Adipocyte (in vitro differentiated cells): Measurements from ENCODE around the gene NDUFV2.

Experiments used
- DNase-seq: peaks from one replicate; pipeline ENCODE4 v3.0.0-alpha.2; 2015; ENCODE audit warnings: low read depth
- H3K27me3 ChIP-seq: replicated peaks from 2 replicates; pipeline ENCODE4 v1.7.0; 2013; ENCODE audit warnings: mild to moderate bottlenecking, low read length, moderate library complexity; ENCODE audit not compliant: control insufficient read depth, insufficient read depth
- H3K36me3 ChIP-seq: 2 replicates; pipeline ENCODE4 v1.7.0; 2013; ENCODE audit warnings: low read length, mild to moderate bottlenecking, moderate library complexity; ENCODE audit not compliant: control insufficient read depth, insufficient read depth, severe bottlenecking
- H3K4me1 ChIP-seq: 2 replicates; pipeline ENCODE4 v1.7.0; 2013; ENCODE audit warnings: mild to moderate bottlenecking, low read length, moderate library complexity; ENCODE audit not compliant: control insufficient read depth, insufficient read depth
- H3K4me3 ChIP-seq: 2 replicates; pipeline ENCODE4 v1.7.0; 2013; ENCODE audit warnings: mild to moderate bottlenecking, low read length, moderate library complexity
- H3K9ac ChIP-seq: 2 replicates; pipeline ENCODE4 v1.7.0; 2013; ENCODE audit warnings: mild to moderate bottlenecking, low read length, moderate library complexity
- H3K9me3 ChIP-seq: 2 replicates; pipeline ENCODE4 v1.7.0; 2013; ENCODE audit warnings: mild to moderate bottlenecking, low read length, moderate library complexity; ENCODE audit not compliant: control insufficient read depth

Gene NDUFV2

DNA sequence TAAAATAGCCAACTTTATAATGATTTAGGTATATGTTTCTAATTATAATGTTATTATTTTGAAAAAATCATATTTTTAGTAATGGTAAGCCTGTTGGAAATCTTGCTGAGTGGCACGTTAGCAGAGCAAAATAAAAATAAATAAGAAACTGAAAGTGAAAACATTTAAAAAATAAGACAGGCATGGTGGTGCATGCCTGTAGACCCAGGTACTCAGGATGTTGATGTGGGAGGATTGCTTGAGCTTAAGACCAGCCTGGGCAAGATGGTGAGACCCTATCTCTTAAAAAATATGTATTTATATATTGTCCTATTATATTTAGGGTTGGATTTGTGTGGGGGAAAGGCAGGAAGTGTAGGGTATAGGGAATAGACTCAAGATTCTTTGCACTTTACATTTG is 18.3 kb downstream of the NDUFV2 start:
- H3K4me3 ChIP-seq: no peak overlapping the region
- no peak for DNase-seq
- peaks cover 52% of the 10 kb centered on the region for H3K4me1 ChIP-seq
- peaks cover 63% of the 10 kb centered on the region for H3K36me3 ChIP-seq
- no peaks in the 10 kb centered on the region for H3K9me3 ChIP-seq
- peak overlapping the region; percentile 21 for H3K9ac ChIP-seq
- H3K27me3 ChIP-seq: no peaks in the 10 kb centered on the region

DNA sequence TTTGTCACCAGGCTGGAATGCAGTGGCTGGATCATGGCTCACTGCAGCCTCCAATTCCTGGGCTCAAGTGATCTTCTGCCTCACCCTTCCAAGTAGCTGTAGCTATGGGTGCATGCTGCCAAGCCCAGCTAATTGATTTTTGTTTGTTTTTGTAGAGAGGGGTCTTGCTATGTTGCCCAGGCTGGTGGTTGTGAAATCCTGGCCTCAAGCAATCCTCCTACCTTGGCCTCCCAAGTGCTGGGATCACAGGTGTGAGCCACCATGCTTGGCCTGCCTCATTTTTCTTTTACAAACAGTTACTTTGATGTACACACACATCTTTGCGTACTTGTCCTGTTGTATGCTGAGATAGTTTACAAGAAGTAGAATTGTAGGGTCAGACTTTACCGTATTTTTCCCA is 21.0 kb downstream of the NDUFV2 start:
- H3K4me3 ChIP-seq: no peak overlapping the region
- DNase-seq: no peak
- peaks cover 90% of the 10 kb centered on the region for H3K36me3 ChIP-seq
- no peaks in the 10 kb centered on the region for H3K27me3 ChIP-seq
- H3K9me3 ChIP-seq: no peaks in the 10 kb centered on the region
- no peak overlapping the region for H3K9ac ChIP-seq
- H3K4me1 ChIP-seq: peaks cover 25% of the 10 kb centered on the region

DNA sequence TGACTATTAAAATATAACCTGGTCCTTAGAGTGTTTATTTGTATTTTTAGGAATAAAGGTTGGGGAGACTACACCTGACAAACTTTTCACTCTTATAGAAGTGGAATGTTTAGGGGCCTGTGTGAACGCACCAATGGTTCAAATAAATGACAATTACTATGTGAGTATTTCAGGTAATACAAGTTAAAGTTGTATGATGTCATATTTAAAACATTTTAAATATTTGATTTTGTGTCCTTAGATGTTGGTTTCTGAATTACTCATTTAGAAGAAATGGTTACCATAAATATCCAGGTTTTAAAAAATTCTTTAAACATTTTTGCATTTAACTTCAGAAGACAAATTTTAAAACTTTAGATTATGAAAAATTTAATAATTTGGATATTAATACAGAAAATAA is 22.3 kb downstream of the NDUFV2 start:
- no peak for DNase-seq
- peaks cover 94% of the 10 kb centered on the region for H3K36me3 ChIP-seq
- no peak overlapping the region for H3K9ac ChIP-seq
- no peak overlapping the region for H3K4me3 ChIP-seq
- H3K27me3 ChIP-seq: no peaks in the 10 kb centered on the region
- peaks cover 15% of the 10 kb centered on the region for H3K4me1 ChIP-seq
- no peaks in the 10 kb centered on the region for H3K9me3 ChIP-seq

DNA sequence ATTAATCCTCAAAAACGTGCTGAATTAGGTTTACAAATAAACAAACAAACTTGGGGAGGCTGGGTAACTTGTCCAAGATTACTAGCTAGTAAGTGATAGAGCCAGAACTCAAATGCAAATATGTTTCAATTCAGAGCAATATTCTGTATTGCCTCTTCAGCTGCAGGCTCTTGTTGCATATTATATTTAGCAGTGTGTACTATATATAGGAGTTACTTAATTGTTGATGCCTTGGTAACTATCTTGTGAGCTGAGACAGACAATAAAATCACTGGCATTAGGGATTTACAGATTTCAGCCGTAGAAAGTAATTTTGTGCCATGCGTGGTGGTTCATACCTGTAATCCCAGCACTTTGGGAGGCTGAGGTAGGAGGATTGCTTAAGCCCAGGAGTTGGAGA is 23.8 kb downstream of the NDUFV2 start:
- Histone ChIP-seq H3K36me3 (peaks cover 92% of the 10 kb centered on the region), H3K9me3 (no peaks in the 10 kb centered on the region), H3K4me3 (no peak overlapping the region), H3K4me1 (peaks cover 23% of the 10 kb centered on the region), H3K27me3 (no peaks in the 10 kb centered on the region), H3K9ac (no peak overlapping the region)
- no peak for DNase-seq

DNA sequence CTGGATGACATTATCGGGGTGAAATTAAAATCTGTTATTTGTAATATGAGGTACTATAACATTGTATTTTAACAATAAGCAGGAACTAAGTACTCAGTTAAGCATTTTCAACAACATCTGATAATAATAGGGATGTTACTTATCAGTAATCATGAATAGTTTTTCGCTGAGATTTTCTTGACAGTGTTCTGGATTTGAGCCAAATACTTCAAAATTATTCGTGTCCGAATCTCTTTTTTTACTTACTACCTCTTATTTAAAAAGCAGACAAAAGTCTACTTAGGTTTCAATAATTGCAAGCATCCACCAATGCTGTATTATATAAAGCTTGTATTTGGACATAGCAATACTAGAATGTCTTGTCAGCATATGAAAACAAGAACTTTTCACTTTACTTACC is 27.7 kb downstream of the NDUFV2 start:
- no peak for DNase-seq

DNA sequence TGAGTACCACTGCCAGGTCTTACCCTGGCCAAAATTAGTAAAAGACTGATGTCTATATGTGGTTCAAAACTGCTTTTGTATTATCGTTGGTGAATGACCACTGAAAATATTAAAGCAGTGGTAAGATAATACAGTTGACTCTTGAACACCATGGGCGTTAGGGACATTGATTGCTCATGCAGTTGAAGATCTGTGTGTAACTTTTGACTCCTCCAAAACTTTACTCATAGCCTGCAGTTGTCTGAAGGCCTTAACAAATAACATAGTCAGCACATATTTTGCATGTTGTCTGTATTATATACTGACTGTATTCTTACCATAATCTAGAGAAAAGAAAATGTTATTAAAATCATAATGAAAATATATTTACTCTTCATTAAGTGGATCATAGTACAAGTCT is 28.3 kb downstream of the NDUFV2 start:
- DNase-seq: no peak
- no peaks in the 10 kb centered on the region for H3K27me3 ChIP-seq
- H3K9me3 ChIP-seq: no peaks in the 10 kb centered on the region
- H3K36me3 ChIP-seq: peaks cover 86% of the 10 kb centered on the region
- H3K4me3 ChIP-seq: no peak overlapping the region
- no peak overlapping the region for H3K9ac ChIP-seq
- H3K4me1 ChIP-seq: peaks cover 29% of the 10 kb centered on the region

More for the DNA sequence above, 27.7 kb downstream of the NDUFV2 start:
- H3K36me3 ChIP-seq: peaks cover 90% of the 10 kb centered on the region
- no peak overlapping the region for H3K4me3 ChIP-seq
- peaks cover 23% of the 10 kb centered on the region for H3K4me1 ChIP-seq
- no peaks in the 10 kb centered on the region for H3K27me3 ChIP-seq
- H3K9ac ChIP-seq: no peak overlapping the region
- H3K9me3 ChIP-seq: no peaks in the 10 kb centered on the region

DNA sequence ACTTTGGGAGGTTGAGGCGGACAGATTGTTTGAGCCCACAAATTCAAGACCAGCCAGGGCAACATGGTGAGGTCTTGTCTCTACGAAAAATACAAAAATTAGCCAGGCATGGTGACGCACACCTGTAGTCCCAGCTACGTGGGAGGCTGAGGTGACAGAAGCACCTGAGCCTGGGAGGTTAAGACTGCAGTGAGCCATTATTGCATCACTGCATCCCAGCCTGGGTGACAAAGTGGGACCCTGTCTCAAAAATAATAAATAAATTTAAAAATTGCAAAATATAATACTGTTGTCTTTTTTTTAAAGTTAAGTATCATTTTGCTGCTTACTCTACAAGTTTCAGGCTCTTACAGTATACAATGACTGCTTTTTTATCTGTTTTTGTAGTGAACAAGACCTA is 30.1 kb downstream of the NDUFV2 start:
- Histone ChIP-seq H3K9ac (no peak overlapping the region), H3K4me1 (peaks cover 30% of the 10 kb centered on the region), H3K4me3 (no peak overlapping the region), H3K9me3 (no peaks in the 10 kb centered on the region), H3K36me3 (peaks cover 67% of the 10 kb centered on the region), H3K27me3 (no peaks in the 10 kb centered on the region)
- DNase-seq: no peak

DNA sequence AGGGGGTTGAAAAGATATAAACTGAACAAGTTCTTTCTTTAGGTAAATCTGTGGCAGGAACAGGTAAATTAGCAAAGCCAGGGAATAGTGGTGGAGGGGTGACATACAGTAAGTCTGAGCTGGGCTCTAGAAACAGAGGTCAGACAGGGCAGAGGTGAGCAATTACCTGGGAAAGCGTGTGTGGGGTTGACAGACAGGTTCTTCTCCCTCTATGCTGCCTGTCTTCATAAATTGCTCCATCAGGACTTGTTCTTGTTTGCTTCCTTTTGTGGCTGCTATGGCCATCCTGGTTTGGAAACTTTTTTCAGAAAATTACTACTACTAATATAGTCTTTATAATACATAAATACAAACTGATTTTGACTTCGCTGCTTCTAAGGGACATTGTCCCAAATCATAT is 30.7 kb downstream of the NDUFV2 start:
- Histone ChIP-seq H3K27me3 (no peaks in the 10 kb centered on the region), H3K36me3 (peaks cover 61% of the 10 kb centered on the region), H3K9me3 (no peaks in the 10 kb centered on the region), H3K9ac (no peak overlapping the region), H3K4me3 (no peak overlapping the region), H3K4me1 (peaks cover 30% of the 10 kb centered on the region)
- DNase-seq: no peak

DNA sequence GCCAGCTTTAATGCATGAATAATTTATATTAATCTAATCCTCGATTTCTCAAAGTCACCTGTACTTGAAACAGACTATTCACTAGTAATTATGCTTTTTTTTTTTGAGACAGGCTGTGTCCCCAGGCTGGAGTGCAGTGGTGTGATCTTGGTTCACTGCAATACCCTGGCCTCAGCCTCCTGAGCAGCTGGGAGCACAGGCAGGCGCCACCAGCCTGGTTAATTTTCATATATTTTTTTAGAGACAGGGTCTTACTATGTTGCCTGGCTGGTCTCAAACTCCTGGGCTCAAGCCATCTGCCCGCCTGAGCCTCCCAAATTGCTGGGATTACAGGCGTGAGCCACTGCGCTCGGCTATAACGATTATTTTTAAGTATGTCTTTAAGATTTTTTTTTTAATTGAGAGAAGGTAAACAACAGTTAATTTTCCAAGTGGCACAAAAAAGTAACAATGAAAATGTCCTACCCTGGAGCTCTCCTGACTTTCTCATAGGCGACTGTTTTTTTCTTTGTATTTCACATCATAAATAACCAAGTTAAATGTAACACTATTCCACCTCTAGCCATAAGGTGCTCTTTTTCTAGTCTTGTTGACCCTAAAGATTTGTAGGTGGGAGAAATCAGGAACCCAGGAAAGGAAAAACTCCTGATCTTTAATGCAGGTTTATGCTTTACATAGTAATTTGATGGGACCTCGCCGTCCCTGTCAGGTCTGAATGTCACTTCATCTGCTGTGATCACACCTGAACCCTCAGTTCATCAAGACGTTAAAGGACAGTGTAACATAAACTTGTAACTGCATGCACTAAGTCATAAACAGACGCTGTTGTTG is 32.8 kb downstream of the NDUFV2 start:
- DNase-seq: no peak
- Histone ChIP-seq H3K36me3 (peaks cover 41% of the 10 kb centered on the region), H3K27me3 (no peaks in the 10 kb centered on the region), H3K9me3 (no peaks in the 10 kb centered on the region), H3K9ac (peak overlapping the region; percentile 91), H3K4me1 (peaks cover 30% of the 10 kb centered on the region), H3K4me3 (peak overlapping the region; percentile 91)

DNA sequence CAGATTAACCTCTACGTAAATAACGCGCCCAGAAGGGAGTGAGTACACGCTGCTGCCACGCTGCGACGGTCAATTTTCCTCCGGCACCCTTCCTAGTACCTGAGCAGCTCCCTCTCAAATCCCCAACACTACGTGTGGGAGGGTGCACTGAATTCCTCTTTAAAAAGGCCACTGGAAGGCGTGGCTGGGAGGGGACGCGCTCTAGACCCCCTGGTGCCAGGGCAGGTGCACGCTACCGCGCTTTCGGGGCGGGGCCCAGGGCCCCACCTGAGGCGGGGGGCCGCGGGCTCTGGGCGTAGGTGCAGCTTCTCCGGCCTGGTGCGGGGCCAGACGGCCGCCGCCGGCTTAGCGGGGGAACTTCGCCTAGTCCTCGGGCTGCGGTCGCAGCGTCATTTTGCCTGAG is 33.4 kb downstream of the NDUFV2 start:
- H3K4me1 ChIP-seq: peaks cover 30% of the 10 kb centered on the region
- H3K4me3 ChIP-seq: peak overlapping the region; percentile 91
- H3K9me3 ChIP-seq: no peaks in the 10 kb centered on the region
- peaks cover 37% of the 10 kb centered on the region for H3K36me3 ChIP-seq
- peak; percentile 33 for DNase-seq
- no peaks in the 10 kb centered on the region for H3K27me3 ChIP-seq
- H3K9ac ChIP-seq: peak overlapping the region; percentile 91

DNA sequence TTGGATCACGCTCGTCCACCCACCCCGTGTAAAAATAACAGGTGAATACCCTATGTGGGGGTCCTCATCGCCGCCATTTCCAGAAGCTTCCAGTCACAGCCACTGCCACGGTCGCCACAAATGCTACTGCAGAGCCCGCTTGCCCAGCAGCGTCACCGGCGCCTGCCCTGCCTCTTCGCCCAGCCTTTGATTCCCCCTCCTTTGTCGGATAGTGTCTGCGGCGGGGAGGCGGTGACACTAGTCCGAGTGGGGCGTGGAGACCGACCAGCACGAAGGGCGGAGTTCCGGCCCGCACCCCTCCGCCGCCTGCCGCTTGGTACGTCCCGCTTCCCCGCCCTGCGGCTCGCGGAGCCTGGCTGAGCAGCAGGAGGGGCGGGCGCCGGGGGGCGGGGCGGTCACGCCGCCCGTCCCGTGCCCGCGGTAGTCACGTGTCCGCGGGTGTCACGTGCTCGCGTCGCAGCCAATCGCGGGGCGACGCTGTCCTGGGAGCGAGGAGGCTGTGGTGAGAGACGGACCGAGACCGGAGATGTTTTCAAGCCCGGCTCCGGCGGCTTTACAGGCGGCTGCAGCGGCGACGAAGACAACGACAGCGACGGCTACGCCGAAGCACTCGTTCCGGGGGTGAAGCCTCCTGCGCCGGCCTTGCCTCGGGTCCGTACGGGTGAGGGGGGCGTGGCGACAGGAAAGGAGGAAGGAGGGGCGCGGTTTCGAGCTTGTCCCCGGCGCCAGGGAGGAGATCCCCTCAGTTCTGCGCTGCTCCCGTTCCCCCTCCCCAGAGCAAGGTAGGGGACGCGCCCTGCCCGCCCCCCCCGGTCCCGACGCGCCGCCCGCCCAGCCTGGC is 34.0 kb downstream of the NDUFV2 start, which contains the start of gene ANKRD12:
TSS of gene ANKRD12 (plus strand) at position 467 of the 841 bp plus-strand sequence. CDS start 45,652 bp downstream, outside the sequence.
- Histone ChIP-seq H3K4me1 (peaks cover 32% of the 10 kb centered on the region), H3K36me3 (peaks cover 31% of the 10 kb centered on the region), H3K27me3 (no peaks in the 10 kb centered on the region), H3K9ac (peak within 1 kb of the TSS; percentile 99), H3K4me3 (peak within 1 kb of the TSS; percentile 100), H3K9me3 (no peaks in the 10 kb centered on the region)
- DNase-seq: peak; percentile 97
